ENCODE results near the gene PCK1.

GRCh38 chr20:57548177-57549058 lies 12.5 kb upstream of the PCK1 start:
- TF ChIP-seq CTCF (conservative IDR thresholded peaks at IDR 0.05; ENCODE audit: low read depth, low read length) (no peak), EZH2phosphoT487 (IDR thresholded peaks at IDR 0.05; ENCODE audit: borderline replicate concordance, low read length) (no peak), EZH2 (IDR thresholded peaks at IDR 0.05; ENCODE audit: low read length, unreplicated experiment) (no peak)
